CD4-positive, alpha-beta T cell treated with Interleukin-15 for 1 hour (primary cell): ENCODE data around the gene KRTAP17-1.

Source experiments
- DNase-seq: peaks from one replicate; pipeline ENCODE4 v3.0.0-alpha.2; 2020

Gene KRTAP17-1

DNA sequence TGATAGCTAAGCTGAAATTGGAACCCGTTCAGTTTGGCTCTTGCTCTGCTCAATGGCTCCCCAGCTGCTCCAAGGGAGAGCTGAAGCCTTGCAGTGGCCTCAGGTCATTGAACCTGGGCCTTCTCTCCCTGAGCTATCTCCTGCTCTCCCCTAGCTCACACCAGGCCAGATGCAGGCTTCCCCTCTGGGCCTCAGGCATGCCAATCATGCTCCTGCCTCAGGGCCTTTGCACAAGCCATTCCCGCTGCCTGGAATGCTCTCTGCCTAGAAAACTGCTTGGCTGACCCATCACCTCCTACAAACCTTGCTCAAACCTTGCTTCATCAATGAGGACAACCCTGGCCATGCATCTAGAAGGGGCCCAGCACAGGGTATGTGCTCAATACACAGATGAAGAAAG, 16.7 kb upstream of the KRTAP17-1 start:
- no peak for DNase-seq

GRCh38 chr17:41331606-41332005, 16.1 kb upstream of the KRTAP17-1 start:
- no peak for DNase-seq

DNA sequence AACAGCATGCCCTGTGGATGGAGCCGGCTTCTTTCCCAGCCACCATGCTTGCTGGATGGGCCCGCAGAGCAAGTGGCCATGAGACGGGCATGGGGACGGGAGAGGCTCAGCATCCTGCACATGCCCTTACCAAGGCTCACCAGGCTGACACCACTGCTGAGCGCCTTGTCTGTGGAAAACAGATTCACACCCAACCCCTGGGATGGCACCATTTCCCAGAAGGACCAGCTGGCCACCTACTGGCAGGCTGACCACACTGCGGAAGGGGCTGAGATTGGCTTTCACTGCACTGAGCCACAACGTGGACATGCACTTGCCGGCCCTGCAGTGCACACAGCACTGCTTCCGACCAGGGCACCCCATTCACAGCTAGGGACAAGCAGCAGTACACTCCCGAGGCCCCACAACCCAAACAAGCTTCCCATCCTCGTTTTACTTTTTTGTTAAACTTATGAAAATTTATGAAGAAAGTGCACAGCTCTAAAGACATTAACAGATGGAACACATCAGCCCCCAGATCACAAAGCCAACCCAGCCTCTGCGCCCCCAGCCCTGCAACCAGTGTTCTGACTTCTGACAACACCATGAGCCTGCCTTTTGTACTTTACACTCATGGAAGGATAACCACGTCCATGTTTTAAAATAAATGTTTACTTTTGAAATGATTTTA, 13.9 kb upstream of the KRTAP17-1 start:
- DNase-seq, result no peak

- DNase-seq, result no peak
These were observed 12.7 kb upstream of the KRTAP17-1 start for GRCh38 chr17:41328207-41328606.

DNA sequence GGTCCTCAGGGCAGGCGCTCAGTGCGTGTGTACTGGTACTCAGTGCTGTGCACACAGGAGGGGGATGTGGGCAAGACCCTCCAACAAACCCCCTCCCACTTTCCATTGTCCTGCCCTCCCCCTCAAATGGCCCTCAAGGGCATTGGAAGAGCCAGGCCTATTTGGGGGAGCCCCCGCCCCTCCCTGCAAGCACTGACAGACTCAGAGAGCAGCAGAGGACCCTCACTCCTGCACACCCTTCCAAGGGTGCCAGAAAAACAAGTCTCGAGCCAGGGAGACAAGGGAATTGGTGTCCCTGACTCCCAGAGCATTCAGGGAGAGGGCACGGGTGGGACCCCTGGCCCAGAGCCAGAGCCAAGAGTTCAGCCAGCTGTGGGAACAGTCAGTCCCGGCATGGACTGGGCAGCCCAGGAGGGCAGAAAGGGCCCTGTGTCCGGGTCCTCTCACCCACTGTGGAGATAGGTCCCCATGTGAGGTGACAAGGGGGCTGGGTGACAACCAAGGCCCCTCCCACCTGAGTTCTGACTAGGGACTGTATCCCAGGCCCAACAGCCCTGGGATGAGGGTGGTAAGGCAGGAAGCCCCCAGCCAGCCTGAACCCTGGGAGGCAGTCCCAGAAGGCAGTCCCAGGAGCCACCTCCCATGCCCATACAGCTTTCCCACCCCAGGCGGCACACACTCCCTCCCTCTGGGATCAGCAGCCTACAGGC, 12.1 kb upstream of the KRTAP17-1 start:
- no peak for DNase-seq

GRCh38 chr17:41326173-41327145, 10.9 kb upstream of the KRTAP17-1 start:
- DNase-seq, result no peak

GRCh38 chr17:41325611-41326010, 10.1 kb upstream of the KRTAP17-1 start:
- no peak for DNase-seq

GRCh38 chr17:41325126-41325525, 9.6 kb upstream of the KRTAP17-1 start:
- no peak for DNase-seq

- DNase-seq, result no peak
These were observed 8.9 kb upstream of the KRTAP17-1 start for GRCh38 chr17:41324180-41325075.

DNA sequence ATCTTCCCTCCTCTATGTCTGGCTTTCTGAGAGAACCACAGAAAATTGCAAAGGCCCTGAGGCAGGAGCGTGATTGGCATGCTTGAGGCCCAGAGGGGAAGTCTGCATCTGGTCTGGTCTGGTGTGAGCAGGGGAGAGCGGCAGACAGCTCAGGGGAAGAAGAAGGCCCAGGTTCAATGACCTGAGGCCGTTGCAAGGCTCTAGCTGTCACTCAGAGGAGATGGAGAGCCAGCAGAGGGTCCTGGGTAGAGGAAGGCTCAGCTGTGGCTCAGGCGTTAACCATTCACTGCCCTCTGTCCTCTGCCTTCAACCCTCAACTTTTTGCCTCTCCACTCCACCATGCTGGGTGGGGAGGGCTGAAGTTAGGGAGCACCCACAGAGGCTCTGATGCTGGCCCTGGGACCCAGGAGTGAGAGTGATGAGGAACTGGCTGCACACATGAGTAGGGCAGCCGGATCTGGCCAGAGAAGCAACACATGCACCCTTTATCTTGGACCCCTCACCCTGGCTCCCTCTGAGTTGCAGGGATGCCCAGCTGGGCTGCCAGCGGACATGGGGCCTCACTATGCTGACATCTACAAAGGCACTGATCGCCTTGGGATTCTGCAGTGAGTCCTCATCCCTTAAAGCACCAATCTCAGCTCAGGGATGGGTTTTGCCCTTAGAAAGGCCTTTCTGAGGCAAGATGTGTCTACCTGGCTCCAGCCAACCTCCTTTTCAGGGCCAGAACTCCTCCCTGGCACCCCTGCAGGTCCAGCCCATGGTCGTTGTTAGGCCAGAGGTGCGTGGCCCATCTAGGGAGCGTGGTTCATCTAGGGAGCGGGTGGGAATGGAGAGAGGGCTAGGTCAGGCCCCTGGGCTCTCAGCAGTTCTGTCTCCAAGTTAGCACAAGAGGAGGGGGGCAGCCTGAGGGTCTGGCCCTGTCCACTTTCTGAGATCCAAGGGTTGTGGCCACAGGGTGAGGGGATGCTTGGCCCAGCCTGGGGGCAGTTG, 7.7 kb upstream of the KRTAP17-1 start:
- DNase-seq, result no peak

- peak; percentile 31 for DNase-seq
These were observed 6.8 kb upstream of the KRTAP17-1 start for GRCh38 chr17:41322094-41322902.

DNA sequence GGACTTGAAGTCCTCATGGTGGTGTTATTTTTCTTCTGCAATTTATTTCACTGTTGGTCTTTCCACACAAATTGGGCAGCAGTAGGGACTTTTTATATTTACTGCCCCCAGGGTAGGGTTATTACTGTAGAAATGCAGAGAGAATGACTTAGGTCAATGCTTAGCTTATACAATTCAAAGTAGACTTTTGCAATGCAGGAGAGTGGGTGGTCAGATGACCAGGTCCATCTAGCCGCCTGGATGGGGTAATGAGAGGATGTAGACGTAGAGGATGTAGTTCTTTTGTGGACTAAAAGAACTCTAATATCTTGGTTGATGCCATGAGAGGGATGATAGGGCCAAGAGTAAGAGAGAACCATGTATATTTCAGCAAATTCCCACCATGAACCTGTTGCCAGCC, 2.7 kb upstream of the KRTAP17-1 start:
- no peak for DNase-seq

DNA sequence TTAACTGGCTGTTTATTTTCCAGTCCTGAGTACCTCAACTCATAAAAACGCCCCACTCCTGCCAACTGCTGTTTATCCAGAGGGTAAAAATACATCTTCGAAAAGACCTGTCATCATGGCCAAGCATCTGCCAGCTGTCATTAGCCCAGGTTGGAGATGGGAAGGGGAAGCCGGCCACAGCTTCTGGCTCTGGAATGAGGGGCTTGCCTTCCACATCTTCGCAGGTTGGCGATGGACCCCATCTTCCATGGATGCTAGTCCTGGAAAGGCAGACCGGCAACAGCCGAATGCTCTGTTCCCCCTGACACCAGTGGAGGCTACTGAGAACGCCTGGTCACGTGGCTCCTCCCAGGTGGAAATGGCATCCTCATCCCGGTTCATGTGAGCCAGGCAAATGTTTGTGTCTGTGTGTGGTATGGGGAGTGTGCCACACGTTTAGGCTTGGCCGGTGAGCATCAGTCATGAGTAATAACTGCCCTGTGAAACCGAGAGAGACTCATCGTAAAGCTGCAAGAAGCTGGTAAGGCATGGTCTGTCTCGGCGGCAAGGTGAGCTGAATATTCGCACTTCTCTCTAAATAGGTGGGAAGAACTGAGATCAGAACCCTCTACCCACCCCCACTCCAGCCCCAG, 420 bp upstream of the KRTAP17-1 start:
- DNase-seq, result no peak

- DNase-seq, result no peak
These were observed 4.4 kb downstream of the KRTAP17-1 start for GRCh38 chr17:41311111-41311510.

GRCh38 chr17:41308918-41309359, 6.6 kb downstream of the KRTAP17-1 start, which contains the start of gene KRTAP16-1:
TSS of gene KRTAP16-1 (minus strand) at chr17:41309309. CDS start at chr17:41309253, 56 bp downstream.
- peak; percentile 70 for DNase-seq

- peak; percentile 90 for DNase-seq
These were observed 7.1 kb downstream of the KRTAP17-1 start for GRCh38 chr17:41308251-41308917.

- DNase-seq, result no peak
These were observed 7.9 kb downstream of the KRTAP17-1 start for GRCh38 chr17:41307647-41308046.

GRCh38 chr17:41304091-41304490, 11.4 kb downstream of the KRTAP17-1 start:
- no peak for DNase-seq

DNA sequence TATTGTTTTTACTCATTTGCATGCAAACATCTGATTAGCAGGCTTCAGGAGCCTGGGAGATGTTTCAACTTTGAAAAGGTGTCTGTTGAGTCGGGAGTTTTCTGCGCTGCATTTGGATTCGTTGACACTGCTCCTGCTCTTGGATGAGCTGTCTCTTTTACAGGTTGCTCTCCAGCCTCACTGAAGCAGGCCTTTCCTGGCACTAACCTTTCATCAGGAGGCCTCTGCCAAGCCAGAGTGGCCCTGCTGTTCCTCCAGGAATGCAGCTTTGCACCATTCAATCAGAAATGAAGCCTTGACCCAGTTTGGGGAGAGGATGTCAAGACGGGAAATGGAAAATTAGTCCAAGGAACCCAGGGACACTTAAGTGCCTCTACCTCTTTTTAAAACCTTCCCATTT, 12.5 kb downstream of the KRTAP17-1 start:
- no peak for DNase-seq
